Smooth muscle cell (in vitro differentiated cells): ENCODE results near the gene OPRD1. TPM values are rescaled to one million over a fixed set of nuclear protein-coding genes. Genes with fewer than 3 reads are reported as not detected.
A peak's percentile ranks its signal among the peaks of the same experiment; 100 is the strongest.
"Not testable (repeated sequence)": the region's sequence is repeated elsewhere in the genome, so short reads cannot be mapped to it uniquely, and the experiment has no call there.

ENCODE experiments used
- DNase-seq: peaks from one replicate; lab custom pipeline; 2025; ENCODE audit not compliant: unreplicated experiment; lab: John Stamatoyannopoulos, UW
- H2AFZ ChIP-seq: fragments of 200-600 bp; sonication (generic); 2 replicates; pipeline ENCODE4 v1.6.0; 2016; ENCODE audit warnings: antibody characterized with exemption, low read depth, mild to moderate bottlenecking
- H3F3A ChIP-seq: fragments of 200-600 bp; sonication (generic); 2 replicates; pipeline ENCODE4 v1.6.0; 2017; ENCODE audit warnings: antibody characterized with exemption, low read depth
- H3K27ac ChIP-seq: fragments of 200-600 bp; sonication (generic); 2 replicates; pipeline ENCODE4 v1.5.1; 2016; ENCODE audit warnings: low read depth, mild to moderate bottlenecking
- H3K27me3 ChIP-seq: fragments of 200-600 bp; sonication (generic); 2 replicates; pipeline ENCODE4 v1.6.1; 2016; ENCODE audit warnings: low read depth, mild to moderate bottlenecking
- H3K36me3 ChIP-seq: fragments of 200-600 bp; sonication (generic); 2 replicates; pipeline ENCODE4 v1.5.1; 2016; ENCODE audit warnings: low read depth
- H3K4me1 ChIP-seq: fragments of 200-600 bp; sonication (generic); 2 replicates; pipeline ENCODE4 v1.5.1; 2016; ENCODE audit warnings: low read depth
- H3K4me2 ChIP-seq: fragments of 200-600 bp; sonication (generic); 2 replicates; pipeline ENCODE4 v1.6.0; 2016; ENCODE audit warnings: mild to moderate bottlenecking
- H3K4me3 ChIP-seq: fragments of 200-600 bp; sonication (generic); 2 replicates; pipeline ENCODE4 v1.5.1; 2016; ENCODE audit warnings: mild to moderate bottlenecking
- H3K79me2 ChIP-seq: fragments of 200-600 bp; sonication (generic); 2 replicates; pipeline ENCODE4 v1.6.0; 2016; ENCODE audit warnings: low read depth, mild to moderate bottlenecking
- H3K9ac ChIP-seq: fragments of 200-600 bp; sonication (generic); 2 replicates; pipeline ENCODE4 v1.6.0; 2016; ENCODE audit warnings: low read depth
- H3K9me3 ChIP-seq: fragments of 200-600 bp; sonication (generic); replicated peaks from 2 replicates; pipeline ENCODE4 v1.5.1; 2016; ENCODE audit warnings: low read depth
- H4K20me1 ChIP-seq: fragments of 200-600 bp; sonication (generic); 2 replicates; pipeline ENCODE4 v1.6.0; 2016; ENCODE audit warnings: low read depth
- WGBS: methylation state at CpG from one replicate; pipeline ENCODE4 v1.1.7; 2016; ENCODE audit warnings: low lambda C conversion rate; 5-methylcytosine and 5-hydroxymethylcytosine counted together
- polyA plus RNA-seq: library from polyadenylated mRNA; unstranded; fragments of >200 nt; fragmentation: Nextera tagmentation; extraction: Ambion mirVana; gene quantifications from 2 replicates; pipeline ENCODE4 v1.2.1, GENCODE V29; 2016
- total RNA-seq: library from RNA; depleted of rRNA; stranded (reverse); fragments of >200 nt; gene quantifications from 2 replicates; pipeline ENCODE4 v1.2.3, GENCODE V29; 2014
- TF ChIP-seq, protein P1 (sequence below): fragments of 200-600 bp; sonication (generic); IDR thresholded peaks from 2 replicates; pipeline ENCODE4 v1.5.1; 2017; ENCODE audit warnings: borderline replicate concordance, mild to moderate bottlenecking, antibody characterized with exemption; ENCODE audit not compliant: insufficient read depth, poor library complexity, severe bottlenecking

The OPRD1 gene
- total and polyA plus RNA-seq, 2 experiments from 2014 or later: 0.90 to 1.5 TPM

DNA sequence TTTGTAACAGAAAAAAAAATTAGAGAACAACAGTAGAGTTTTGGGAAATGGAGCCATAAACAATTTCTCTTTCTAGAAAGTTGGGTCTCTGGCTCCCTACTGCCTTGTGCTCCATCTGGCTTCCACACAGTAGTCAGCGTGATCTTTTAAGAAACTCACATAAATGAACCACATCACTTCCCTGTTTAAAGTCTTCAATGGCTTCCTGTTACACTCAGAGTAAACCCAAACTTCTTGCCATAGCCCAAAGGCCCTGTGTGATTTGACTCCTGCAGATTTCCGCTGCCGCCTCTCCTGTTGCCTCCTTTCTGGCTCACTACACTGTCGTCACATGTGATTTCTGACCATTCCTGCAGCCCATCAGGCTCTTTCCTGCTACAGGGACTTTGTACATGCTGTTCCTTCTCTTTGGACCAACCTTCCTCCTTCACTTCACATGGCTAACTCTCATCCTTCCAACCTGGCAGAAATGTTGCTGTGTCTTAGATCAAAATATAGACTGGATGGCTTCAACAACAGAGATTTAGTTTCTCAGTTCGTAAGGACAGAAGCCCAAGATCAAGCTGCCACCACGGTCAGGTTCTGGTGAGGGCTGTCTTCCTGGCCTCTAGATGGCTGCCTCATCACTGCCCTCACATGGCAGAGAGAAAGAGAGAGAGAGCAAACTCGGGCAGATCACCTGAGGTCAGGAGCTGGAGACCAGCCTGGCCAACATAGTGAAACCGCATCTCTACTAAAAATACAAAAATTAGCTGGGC, 34.0 kb downstream of the OPRD1 start:
- H4K20me1 ChIP-seq: no peaks in the 10 kb centered on the region
- 66% methylated on average over 8 of the region's 8 CpGs for WGBS
- no peaks in the 10 kb centered on the region for H3K9me3 ChIP-seq
- no peaks in the 10 kb centered on the region for H3K79me2 ChIP-seq
- DNase-seq: no peak
- H3F3A ChIP-seq: no peaks in the 10 kb centered on the region
- H2AFZ ChIP-seq: no peak overlapping the region
- no peak overlapping the region for H3K9ac ChIP-seq
- H3K4me2 ChIP-seq: no peak overlapping the region
- no peaks in the 10 kb centered on the region for H3K4me1 ChIP-seq
- TF ChIP-seq, protein P1, sequence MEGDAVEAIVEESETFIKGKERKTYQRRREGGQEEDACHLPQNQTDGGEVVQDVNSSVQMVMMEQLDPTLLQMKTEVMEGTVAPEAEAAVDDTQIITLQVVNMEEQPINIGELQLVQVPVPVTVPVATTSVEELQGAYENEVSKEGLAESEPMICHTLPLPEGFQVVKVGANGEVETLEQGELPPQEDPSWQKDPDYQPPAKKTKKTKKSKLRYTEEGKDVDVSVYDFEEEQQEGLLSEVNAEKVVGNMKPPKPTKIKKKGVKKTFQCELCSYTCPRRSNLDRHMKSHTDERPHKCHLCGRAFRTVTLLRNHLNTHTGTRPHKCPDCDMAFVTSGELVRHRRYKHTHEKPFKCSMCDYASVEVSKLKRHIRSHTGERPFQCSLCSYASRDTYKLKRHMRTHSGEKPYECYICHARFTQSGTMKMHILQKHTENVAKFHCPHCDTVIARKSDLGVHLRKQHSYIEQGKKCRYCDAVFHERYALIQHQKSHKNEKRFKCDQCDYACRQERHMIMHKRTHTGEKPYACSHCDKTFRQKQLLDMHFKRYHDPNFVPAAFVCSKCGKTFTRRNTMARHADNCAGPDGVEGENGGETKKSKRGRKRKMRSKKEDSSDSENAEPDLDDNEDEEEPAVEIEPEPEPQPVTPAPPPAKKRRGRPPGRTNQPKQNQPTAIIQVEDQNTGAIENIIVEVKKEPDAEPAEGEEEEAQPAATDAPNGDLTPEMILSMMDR: peak; percentile 19
- H3K27me3 ChIP-seq: no peaks in the 10 kb centered on the region
- no peaks in the 10 kb centered on the region for H3K36me3 ChIP-seq
- H3K27ac ChIP-seq: no peak overlapping the region
- no peak overlapping the region for H3K4me3 ChIP-seq

DNA sequence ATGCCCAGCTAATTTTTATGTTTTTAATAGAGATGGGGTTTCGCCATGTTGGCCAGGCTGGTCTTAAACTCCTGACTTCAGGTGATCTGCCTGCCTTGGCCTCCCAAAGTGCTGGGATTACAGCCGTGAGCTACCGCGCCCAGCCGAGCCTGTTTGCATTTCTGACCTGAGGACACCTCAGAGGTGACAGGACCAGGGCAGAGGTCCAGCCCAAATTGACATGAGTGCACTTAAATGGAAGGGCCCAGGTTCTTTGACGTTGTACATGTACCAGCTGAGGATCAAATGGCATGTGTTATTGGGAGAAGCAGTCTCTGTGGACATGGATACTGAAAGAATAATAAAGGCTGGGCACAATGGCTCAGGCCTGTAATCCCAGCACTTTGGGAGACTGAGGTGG, 35.2 kb downstream of the OPRD1 start:
- H3K27ac ChIP-seq, H2AFZ ChIP-seq, H3K79me2 ChIP-seq, H3F3A ChIP-seq, H3K4me2 ChIP-seq, H3K4me3 ChIP-seq, DNase-seq, H3K9me3 ChIP-seq, H3K27me3 ChIP-seq, H3K36me3 ChIP-seq, H4K20me1 ChIP-seq, H3K4me1 ChIP-seq, H3K9ac ChIP-seq: not testable (repeated sequence)
- WGBS: 96% methylated on average over 6 of the region's 6 CpGs

DNA sequence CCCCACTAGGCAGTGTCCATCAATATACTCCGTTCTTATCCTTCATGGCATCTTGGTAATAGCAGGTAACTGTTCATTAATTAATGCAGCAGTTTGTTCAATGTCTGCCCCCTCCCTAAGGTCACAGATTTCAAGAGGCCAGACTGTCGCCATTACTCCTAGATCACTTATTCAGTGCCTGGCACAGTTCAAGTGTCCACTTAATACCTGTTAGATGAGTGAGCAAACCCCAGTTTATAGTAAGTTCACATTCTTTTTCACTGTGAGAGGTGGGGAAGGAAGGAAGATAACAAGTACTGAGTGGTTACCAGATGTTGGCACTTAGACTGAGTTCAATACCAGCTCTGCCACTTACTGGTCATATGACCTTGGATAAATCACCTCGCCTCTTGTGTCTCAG, 36.4 kb downstream of the OPRD1 start:
- no peaks in the 10 kb centered on the region for H3K4me1 ChIP-seq
- no peak overlapping the region for H3K4me2 ChIP-seq
- TF ChIP-seq, protein P1: no peak
- H3K79me2 ChIP-seq: no peaks in the 10 kb centered on the region
- WGBS: 96% methylated on average over 3 of the region's 3 CpGs
- no peaks in the 10 kb centered on the region for H3K9me3 ChIP-seq
- H3K27ac ChIP-seq: no peak overlapping the region
- H3K4me3 ChIP-seq: no peak overlapping the region
- H3K27me3 ChIP-seq: no peaks in the 10 kb centered on the region
- H4K20me1 ChIP-seq: no peaks in the 10 kb centered on the region
- H3K9ac ChIP-seq: no peak overlapping the region
- no peaks in the 10 kb centered on the region for H3K36me3 ChIP-seq
- H3F3A ChIP-seq: no peaks in the 10 kb centered on the region
- DNase-seq: no peak
- H2AFZ ChIP-seq: no peak overlapping the region

DNA sequence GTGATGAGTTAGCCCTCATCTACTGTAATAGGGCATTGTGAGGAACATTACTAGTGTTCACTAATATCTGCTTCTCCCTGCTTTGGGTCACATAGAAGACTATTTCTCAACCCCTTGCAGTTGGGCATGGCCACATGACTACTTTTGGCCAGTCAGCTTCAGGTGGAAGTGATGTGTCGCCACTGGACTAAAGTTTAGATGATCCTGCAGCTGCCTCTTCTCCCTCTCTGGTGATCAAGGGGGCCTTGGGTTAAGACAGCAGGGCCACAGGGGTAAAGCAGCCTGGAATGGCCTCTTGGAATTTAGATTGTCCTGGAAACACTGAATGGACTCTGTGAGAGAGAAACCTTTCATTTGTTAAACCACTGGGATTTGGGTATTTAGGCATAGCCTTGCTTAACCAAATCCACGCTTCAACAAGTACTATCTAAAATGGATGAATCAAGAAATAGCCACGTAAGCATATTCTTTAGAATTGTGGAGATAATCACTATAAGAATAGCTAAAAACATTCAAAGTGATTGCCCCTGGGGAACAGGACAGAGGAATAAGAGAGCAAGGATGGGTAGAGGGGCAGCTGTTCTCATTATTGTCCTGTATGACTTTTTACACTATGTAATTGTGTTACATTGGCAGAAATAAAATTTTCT, 41.2 kb downstream of the OPRD1 start:
- H3K4me2 ChIP-seq: no peak overlapping the region
- 89% methylated on average over 3 of the region's 3 CpGs for WGBS
- H3K27ac ChIP-seq: no peak overlapping the region
- H4K20me1 ChIP-seq: no peaks in the 10 kb centered on the region
- H3K79me2 ChIP-seq: no peaks in the 10 kb centered on the region
- no peaks in the 10 kb centered on the region for H3F3A ChIP-seq
- H3K9ac ChIP-seq: no peak overlapping the region
- H3K36me3 ChIP-seq: no peaks in the 10 kb centered on the region
- DNase-seq: no peak
- no peaks in the 10 kb centered on the region for H3K27me3 ChIP-seq
- H3K4me1 ChIP-seq: no peaks in the 10 kb centered on the region
- TF ChIP-seq, protein P1: no peak
- H3K4me3 ChIP-seq: no peak overlapping the region
- H3K9me3 ChIP-seq: no peaks in the 10 kb centered on the region
- H2AFZ ChIP-seq: no peak overlapping the region

DNA sequence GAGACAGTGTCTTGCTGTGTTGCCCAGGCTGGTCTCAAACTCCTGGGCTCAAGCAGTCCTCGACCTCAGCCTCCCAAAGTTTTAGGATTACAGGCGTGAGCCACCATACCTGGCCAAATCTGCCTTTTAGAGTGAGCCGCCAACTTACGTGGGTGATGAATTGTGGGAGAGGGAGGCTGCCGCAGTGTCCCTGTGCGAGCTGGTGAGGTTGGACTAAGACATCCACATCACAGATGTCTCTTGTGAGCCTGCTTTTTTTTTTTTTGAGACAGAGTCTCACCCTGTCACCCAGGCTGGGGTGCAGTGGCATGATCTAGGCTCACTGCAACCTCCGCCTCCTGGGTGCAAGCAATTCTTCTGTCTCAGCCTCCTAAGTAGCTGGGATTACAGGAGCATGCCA, 42.4 kb downstream of the OPRD1 start:
- not testable (repeated sequence) for H2AFZ ChIP-seq, H3K27ac ChIP-seq, H3F3A ChIP-seq, H3K4me3 ChIP-seq, H3K4me1 ChIP-seq, DNase-seq, H3K9me3 ChIP-seq, H4K20me1 ChIP-seq, H3K36me3 ChIP-seq, H3K27me3 ChIP-seq, H3K4me2 ChIP-seq, H3K9ac ChIP-seq, H3K79me2 ChIP-seq
- 93% methylated on average over 7 of the region's 7 CpGs for WGBS
